ENCODE measurements around the gene SATB2.

DNA sequence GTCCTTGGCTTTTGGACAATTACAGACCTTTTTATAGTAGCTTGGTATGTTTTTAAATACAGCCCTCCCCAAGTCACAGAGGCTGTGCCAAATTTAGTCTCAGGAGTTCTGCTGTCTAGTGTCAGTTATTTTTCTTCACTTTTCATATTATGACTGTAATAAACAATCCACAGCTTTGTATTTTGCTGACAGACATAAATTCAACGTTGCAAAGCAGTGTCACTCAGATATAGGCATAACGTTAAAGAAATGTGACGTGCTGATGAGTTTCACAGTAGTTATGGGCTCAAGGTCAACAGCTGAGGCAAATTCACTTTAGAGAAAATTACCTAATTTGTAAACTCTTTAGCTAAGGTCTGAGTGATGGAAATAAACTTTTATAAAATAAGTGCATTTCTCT lies 151.6 kb downstream of the SATB2 start:
- no peak for TF ChIP-seq POLR2A (IDR thresholded peaks at IDR 0.05)
- no peak for TF ChIP-seq POLR2AphosphoS5 (IDR thresholded peaks at IDR 0.05)
- TF ChIP-seq, protein P1, sequence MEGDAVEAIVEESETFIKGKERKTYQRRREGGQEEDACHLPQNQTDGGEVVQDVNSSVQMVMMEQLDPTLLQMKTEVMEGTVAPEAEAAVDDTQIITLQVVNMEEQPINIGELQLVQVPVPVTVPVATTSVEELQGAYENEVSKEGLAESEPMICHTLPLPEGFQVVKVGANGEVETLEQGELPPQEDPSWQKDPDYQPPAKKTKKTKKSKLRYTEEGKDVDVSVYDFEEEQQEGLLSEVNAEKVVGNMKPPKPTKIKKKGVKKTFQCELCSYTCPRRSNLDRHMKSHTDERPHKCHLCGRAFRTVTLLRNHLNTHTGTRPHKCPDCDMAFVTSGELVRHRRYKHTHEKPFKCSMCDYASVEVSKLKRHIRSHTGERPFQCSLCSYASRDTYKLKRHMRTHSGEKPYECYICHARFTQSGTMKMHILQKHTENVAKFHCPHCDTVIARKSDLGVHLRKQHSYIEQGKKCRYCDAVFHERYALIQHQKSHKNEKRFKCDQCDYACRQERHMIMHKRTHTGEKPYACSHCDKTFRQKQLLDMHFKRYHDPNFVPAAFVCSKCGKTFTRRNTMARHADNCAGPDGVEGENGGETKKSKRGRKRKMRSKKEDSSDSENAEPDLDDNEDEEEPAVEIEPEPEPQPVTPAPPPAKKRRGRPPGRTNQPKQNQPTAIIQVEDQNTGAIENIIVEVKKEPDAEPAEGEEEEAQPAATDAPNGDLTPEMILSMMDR (IDR thresholded peaks at IDR 0.05) = no peak
- no peak for TF ChIP-seq EP300 (IDR thresholded peaks at IDR 0.05)

Data from stomach (tissue), 4 donors.